Astrocyte (in vitro differentiated cells and primary cell): ENCODE measurements around the gene ARHGAP19. TPM values are rescaled to one million over a fixed set of nuclear protein-coding genes. Genes with fewer than 3 reads are reported as not detected.

Source experiments
- DNase-seq: peaks from one replicate; pipeline ENCODE4 v3.0.0-alpha.2; 2010; ENCODE audit warnings: low read depth
- FAIRE-seq: peaks from 2 replicates; lab custom pipeline; 2011; peaks lifted over from hg19 to GRCh38; lab: Jason Lieb, UNC
- H2AFZ ChIP-seq: 2 replicates; pipeline ENCODE4 v1.6.0; 2012; ENCODE audit warnings: low read depth, low read length, inconsistent platforms
- H3K27ac ChIP-seq: 2 replicates; pipeline ENCODE4 v1.5.1; 2011; ENCODE audit warnings: low read depth, low read length, inconsistent platforms
- H3K27me3 ChIP-seq: 2 replicates; pipeline ENCODE4 v1.6.0; 2011; ENCODE audit warnings: low read length, inconsistent platforms; ENCODE audit not compliant: insufficient read depth
- H3K36me3 ChIP-seq: 2 replicates; pipeline ENCODE4 v1.5.1; 2011; ENCODE audit warnings: low read length, inconsistent platforms; ENCODE audit not compliant: insufficient read depth
- H3K4me1 ChIP-seq: 2 replicates; pipeline ENCODE4 v1.5.1; 2011; ENCODE audit warnings: low read length, inconsistent platforms; ENCODE audit not compliant: insufficient read depth
- H3K4me2 ChIP-seq: 2 replicates; pipeline ENCODE4 v1.6.0; 2012; ENCODE audit warnings: low read length, inconsistent platforms
- H3K4me3 ChIP-seq: 2 replicates; pipeline ENCODE4 v1.5.1; 2011; ENCODE audit warnings: low read depth, mild to moderate bottlenecking, low read length, inconsistent platforms; ENCODE audit not compliant: insufficient read depth
- H3K79me2 ChIP-seq: 2 replicates; pipeline ENCODE4 v1.6.0; 2012; ENCODE audit warnings: mild to moderate bottlenecking, low read length, inconsistent platforms; ENCODE audit not compliant: insufficient read depth
- H3K9ac ChIP-seq: 2 replicates; pipeline ENCODE4 v1.6.0; 2012; ENCODE audit warnings: mild to moderate bottlenecking, low read length, inconsistent platforms
- H3K9me3 ChIP-seq: 2 replicates; pipeline ENCODE4 v1.5.1; 2012; ENCODE audit warnings: low read depth, mild to moderate bottlenecking, low read length, inconsistent platforms; ENCODE audit not compliant: insufficient read depth
- H4K20me1 ChIP-seq: 2 replicates; pipeline ENCODE4 v1.6.0; 2012; ENCODE audit warnings: low read length, inconsistent platforms; ENCODE audit not compliant: insufficient read depth
- H3K27ac Mint-ChIP-seq: one replicate; pipeline ENCODE4 v1.8.0; 2021; ENCODE audit warnings: mild to moderate bottlenecking, mixed read lengths; ENCODE audit not compliant: unreplicated experiment
- H3K27me3 Mint-ChIP-seq: one replicate; pipeline ENCODE4 v1.8.0; 2021; ENCODE audit warnings: low read depth, mixed read lengths; ENCODE audit not compliant: unreplicated experiment
- H3K36me3 Mint-ChIP-seq: one replicate; pipeline ENCODE4 v1.8.0; 2021; ENCODE audit warnings: low read depth, mixed read lengths; ENCODE audit not compliant: unreplicated experiment
- H3K4me1 Mint-ChIP-seq: one replicate; pipeline ENCODE4 v1.8.0; 2021; ENCODE audit warnings: low read depth, mixed read lengths; ENCODE audit not compliant: unreplicated experiment
- H3K4me3 Mint-ChIP-seq: one replicate; pipeline ENCODE4 v1.8.0; 2021; ENCODE audit warnings: mild to moderate bottlenecking, moderate library complexity, mixed read lengths; ENCODE audit not compliant: unreplicated experiment
- H3K9me3 Mint-ChIP-seq: one replicate; pipeline ENCODE4 v1.8.0; 2021; ENCODE audit warnings: mild to moderate bottlenecking, mixed read lengths; ENCODE audit not compliant: unreplicated experiment
- EZH2 ChIP-seq: IDR thresholded peaks from 2 replicates; pipeline ENCODE4 v1.6.1; 2012; ENCODE audit warnings: mild to moderate bottlenecking, low read length, inconsistent platforms; ENCODE audit not compliant: insufficient read depth
- total RNA-seq: library from RNA; stranded (reverse); gene quantifications from 2 replicates; pipeline ENCODE4 v1.2.1, GENCODE V29; 2021
- TF ChIP-seq, protein P1 (sequence below): IDR thresholded peaks from 2 replicates; pipeline ENCODE4 v1.5.1; 2011; ENCODE audit warnings: low read depth, mild to moderate bottlenecking, inconsistent platforms, low read length, moderate library complexity; ENCODE audit not compliant: insufficient read depth

Gene ARHGAP19
- total RNA-seq, 1 donor from 2014 or later: 9.0 TPM

DNA sequence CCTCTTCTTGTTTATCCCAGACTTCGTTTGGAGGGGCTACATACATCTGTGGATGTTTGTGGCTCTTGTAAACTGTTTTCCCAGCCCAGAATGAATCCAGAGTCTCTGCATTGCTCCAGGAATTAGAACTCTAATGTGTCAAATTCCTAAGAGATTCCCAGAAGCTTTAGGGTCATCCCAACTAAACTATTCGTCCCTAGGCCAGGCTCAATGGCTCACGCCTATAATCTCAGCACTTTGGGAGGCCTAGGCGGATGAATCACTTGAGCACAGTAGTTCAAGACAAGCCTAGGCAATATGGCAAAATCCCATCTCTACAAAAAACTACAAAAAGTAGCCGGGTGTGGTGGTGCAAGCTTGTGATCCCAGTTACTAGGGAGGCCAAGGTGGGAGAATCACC lies 28.5 kb downstream of the ARHGAP19 start:
- Histone ChIP-seq H3K9ac (no peak overlapping the region), H3K27me3 (no peaks in the 10 kb centered on the region), H3K9me3 (no peaks in the 10 kb centered on the region), H3K4me2 (no peak overlapping the region), H3K4me1 (no peaks in the 10 kb centered on the region), H4K20me1 (no peaks in the 10 kb centered on the region), H2AFZ (no peak overlapping the region), H3K27ac (no peak overlapping the region), H3K4me3 (no peak overlapping the region), H3K36me3 (no peaks in the 10 kb centered on the region), H3K79me2 (peaks cover 14% of the 10 kb centered on the region)
- Mint-ChIP-seq H3K9me3 (peaks cover 2% of the 10 kb centered on the region), H3K27me3 (no peaks in the 10 kb centered on the region), H3K4me1 (no peaks in the 10 kb centered on the region), H3K4me3 (no peak overlapping the region), H3K36me3 (peaks cover 8% of the 10 kb centered on the region), H3K27ac (no peak overlapping the region)
- no peak for FAIRE-seq
- TF ChIP-seq, protein P1, sequence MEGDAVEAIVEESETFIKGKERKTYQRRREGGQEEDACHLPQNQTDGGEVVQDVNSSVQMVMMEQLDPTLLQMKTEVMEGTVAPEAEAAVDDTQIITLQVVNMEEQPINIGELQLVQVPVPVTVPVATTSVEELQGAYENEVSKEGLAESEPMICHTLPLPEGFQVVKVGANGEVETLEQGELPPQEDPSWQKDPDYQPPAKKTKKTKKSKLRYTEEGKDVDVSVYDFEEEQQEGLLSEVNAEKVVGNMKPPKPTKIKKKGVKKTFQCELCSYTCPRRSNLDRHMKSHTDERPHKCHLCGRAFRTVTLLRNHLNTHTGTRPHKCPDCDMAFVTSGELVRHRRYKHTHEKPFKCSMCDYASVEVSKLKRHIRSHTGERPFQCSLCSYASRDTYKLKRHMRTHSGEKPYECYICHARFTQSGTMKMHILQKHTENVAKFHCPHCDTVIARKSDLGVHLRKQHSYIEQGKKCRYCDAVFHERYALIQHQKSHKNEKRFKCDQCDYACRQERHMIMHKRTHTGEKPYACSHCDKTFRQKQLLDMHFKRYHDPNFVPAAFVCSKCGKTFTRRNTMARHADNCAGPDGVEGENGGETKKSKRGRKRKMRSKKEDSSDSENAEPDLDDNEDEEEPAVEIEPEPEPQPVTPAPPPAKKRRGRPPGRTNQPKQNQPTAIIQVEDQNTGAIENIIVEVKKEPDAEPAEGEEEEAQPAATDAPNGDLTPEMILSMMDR: no peak
- no peak for TF ChIP-seq EZH2
- no peak for DNase-seq

DNA sequence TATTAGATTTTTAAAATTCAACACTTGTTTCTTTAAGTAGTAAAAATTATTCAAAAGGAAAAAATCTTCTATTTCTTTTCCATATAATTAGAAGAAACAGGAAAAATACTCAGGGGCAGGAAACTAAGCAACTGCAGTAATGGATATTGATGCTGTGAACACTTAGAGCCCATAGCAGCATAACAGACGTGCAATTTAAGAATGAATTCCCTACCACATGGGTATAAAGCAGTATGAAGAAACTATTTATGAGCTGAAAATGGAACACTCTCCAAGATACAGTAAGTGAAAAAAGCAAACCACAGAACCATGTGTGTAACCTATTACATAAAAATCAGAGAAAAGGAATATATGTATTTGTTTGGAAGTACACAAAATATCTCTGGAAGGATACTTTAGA lies 30.8 kb downstream of the ARHGAP19 start:
- no peak for TF ChIP-seq EZH2
- TF ChIP-seq, protein P1: no peak
- H3K9me3 ChIP-seq: no peaks in the 10 kb centered on the region
- no peak overlapping the region for H3K27ac ChIP-seq
- H3K79me2 ChIP-seq: no peaks in the 10 kb centered on the region
- no peak overlapping the region for H2AFZ ChIP-seq
- FAIRE-seq (no peak), DNase-seq (no peak)
- no peak overlapping the region for H3K9ac ChIP-seq
- H3K36me3 ChIP-seq: no peaks in the 10 kb centered on the region
- no peaks in the 10 kb centered on the region for H3K4me1 ChIP-seq
- Mint-ChIP-seq H3K4me3 (no peak overlapping the region), H3K27ac (no peak overlapping the region), H3K4me1 (no peaks in the 10 kb centered on the region), H3K27me3 (no peaks in the 10 kb centered on the region), H3K9me3 (no peaks in the 10 kb centered on the region), H3K36me3 (peaks cover 11% of the 10 kb centered on the region)
- H3K4me2 ChIP-seq: no peak overlapping the region
- no peak overlapping the region for H3K4me3 ChIP-seq
- H4K20me1 ChIP-seq: no peaks in the 10 kb centered on the region
- H3K27me3 ChIP-seq: no peaks in the 10 kb centered on the region

DNA sequence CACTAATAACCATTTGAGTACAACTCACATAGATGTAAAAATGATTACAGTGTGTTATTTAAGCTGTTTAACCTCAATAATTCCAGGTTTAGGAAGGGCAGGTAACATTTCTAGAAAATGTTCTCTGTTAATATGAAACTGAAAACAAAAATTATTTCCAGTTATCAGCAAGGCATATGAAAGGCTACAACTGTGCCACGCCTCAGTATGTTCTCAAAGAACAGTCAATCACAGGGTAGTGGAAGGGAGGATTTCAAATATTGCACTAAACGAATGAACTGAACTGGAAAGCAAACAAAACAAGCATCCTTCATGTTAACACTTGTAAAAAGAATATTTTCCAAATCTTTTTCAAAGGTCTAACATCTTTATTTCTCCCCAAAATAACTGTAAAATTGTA lies 31.3 kb downstream of the ARHGAP19 start:
- no peaks in the 10 kb centered on the region for H3K4me1 Mint-ChIP-seq
- no peak overlapping the region for H3K4me3 ChIP-seq
- FAIRE-seq: no peak

More for the DNA sequence above, 31.3 kb downstream of the ARHGAP19 start:
- Mint-ChIP-seq H3K4me3 (no peak overlapping the region), H3K9me3 (no peaks in the 10 kb centered on the region), H3K27ac (no peak overlapping the region), H3K36me3 (peaks cover 9% of the 10 kb centered on the region), H3K27me3 (no peaks in the 10 kb centered on the region)
- Histone ChIP-seq H3K9me3 (no peaks in the 10 kb centered on the region), H3K4me1 (no peaks in the 10 kb centered on the region), H4K20me1 (no peaks in the 10 kb centered on the region), H3K4me2 (no peak overlapping the region), H3K9ac (no peak overlapping the region), H3K36me3 (no peaks in the 10 kb centered on the region), H3K27me3 (no peaks in the 10 kb centered on the region), H3K79me2 (no peaks in the 10 kb centered on the region), H3K27ac (no peak overlapping the region), H2AFZ (no peak overlapping the region)
- DNase-seq: no peak
- TF ChIP-seq, protein P1: no peak
- no peak for TF ChIP-seq EZH2
